Measurements from ENCODE around the gene UBALD1. TPM values are rescaled to one million over a fixed set of nuclear protein-coding genes. Genes with fewer than 3 reads are reported as not detected.

The UBALD1 gene
- total and polyA plus RNA-seq, 9 of the 15 experiments (the other 6 are each of a cell fraction or from before 2014, with no cell fraction given), result 1.3 to 38.0 (median 6.2) TPM; not detected in 2

GRCh38 chr16:4624015-4624826 lies 9.5 kb upstream of the UBALD1 start, which contains the start of gene MGRN1:
Gene MGRN1 (plus strand): TSS chr16:4624826. CDS start chr16:4624961, 135 bp downstream.
- Histone ChIP-seq H4K20me1 (replicated peaks; ENCODE audit: control insufficient read depth, insufficient read depth, low read length) (peaks cover 5% of the 10 kb centered on the region; the same call in 1 of the 2 replicates), H3K4me3 (peak within 1 kb of the TSS; percentile 91), H3K9me3 (replicated peaks; ENCODE audit: control insufficient read depth, insufficient read depth, low read depth, low read length) (no peaks in the 10 kb centered on the region), H3K36me3 (ENCODE audit: control insufficient read depth, insufficient read depth, low read length) (peaks cover 11% of the 10 kb centered on the region; the same call in 2 of the 3 replicates), H2AFZ (ENCODE audit: low read depth, low read length) (peak within 1 kb of the TSS; percentile 94), H3K4me2 (ENCODE audit: insufficient read depth, low read length) (peak within 1 kb of the TSS; percentile 81), H3K27ac (ENCODE audit: extremely low read depth, low read depth, low read length) (peak within 1 kb of the TSS; percentile 92), H3K9ac (ENCODE audit: insufficient read depth in 1 of 2, low read depth in 2 of 2, low read length in 2 of 2) (peak within 1 kb of the TSS; percentile 89 to 90), H3K79me2 (ENCODE audit: control insufficient read depth, insufficient read depth, low read length) (peaks cover 33% of the 10 kb centered on the region), H3K27me3 (ENCODE audit: control insufficient read depth in 2 of 2, insufficient read depth in 2 of 2, low read length in 2 of 2) (no peaks in the 10 kb centered on the region), H3K9me1 (ENCODE audit: control insufficient read depth, insufficient read depth, low read length) (peaks cover 4% of the 10 kb centered on the region), H3K4me1 (replicated peaks in 1 of 2; ENCODE audit: control insufficient read depth in 2 of 2, insufficient read depth in 2 of 2, low read length in 2 of 2) (peaks cover 16 to 19% of the 10 kb centered on the region in 2 experiments; a peak in 4 of 5 replicates)
- WGBS (ENCODE audit: insufficient coverage, low coverage, missing lambda C conversion rate), result 11% methylated on average over 37 of the region's 42 CpGs
- ChIA-PET POLR2A (interaction anchor here (0.6 to 4.6 kb wide), 3 partner anchors 8 to 225 kb away, joined by 3 to 22 read pairs (median 8); no protein-coding TSS in a partner anchor), CTCF (ENCODE audit: low intra/inter-chr PET ratio) (interaction anchor here (0.5 to 0.7 kb wide), 2 partner anchors 106 to 154 kb away, joined by 4 read pairs; no protein-coding TSS in a partner anchor)
- peak; percentile 98 for ATAC-seq
- no TSS peak for BruUV-seq (replicated peaks)
- peak; percentile 81 to 97 (median 92) for DNase-seq (ENCODE audit: extremely low read depth in 1 of 4, low spot score in 3 of 4)
- peak; percentile 98 for FAIRE-seq
- intact Hi-C loops (cut with micrococcal nuclease), result loop anchor here (5.0 kb wide), 1 partner anchor 333 kb away; the partner anchor contains the start of gene SEC14L5
- in situ Hi-C loops (cut with MboI), result no loop called here
- TF ChIP-seq SMAD3 (CRISPR knock-in tag; conservative IDR thresholded peaks at IDR 0.05) (no peak), CTCF (IDR thresholded peaks at IDR 0.05 in 2 of 3, conservative IDR thresholded peaks at IDR 0.05 in 1 of 3; ENCODE audit: insufficient read depth in 2 of 3, low read depth in 1 of 3, low read length in 3 of 3) (peak; percentile 89 to 98 (median 96)), FOXP1 (CRISPR knock-in tag; IDR thresholded peaks at IDR 0.05) (0 out of 2 replicates have a peak, but pooled peaks have one; percentile 14), ZBTB2 (IDR thresholded peaks at IDR 0.05) (peak; percentile 52), RB1 (IDR thresholded peaks at IDR 0.05; ENCODE audit: low read depth) (peak; percentile 51; the same call in 1 of the 2 replicates), MBD2 (IDR thresholded peaks at IDR 0.05; ENCODE audit: borderline replicate concordance, low read depth) (peak; percentile 96), HBP1 (CRISPR knock-in tag; IDR thresholded peaks at IDR 0.05) (0 out of 2 replicates have a peak, but pooled peaks have one; percentile 20), ZNF263 (CRISPR knock-in tag; IDR thresholded peaks at IDR 0.05; ENCODE audit: borderline replicate concordance) (no peak; the same call in 1 of the 2 replicates), MYNN (IDR thresholded peaks at IDR 0.05) (peak; percentile 47; the same call in 1 of the 2 replicates), MYNN (CRISPR knock-in tag; IDR thresholded peaks at IDR 0.05) (no peak), XRCC5 (IDR thresholded peaks at IDR 0.05; ENCODE audit: low read depth, low read length) (peak; percentile 97), JUND (IDR thresholded peaks at IDR 0.05; ENCODE audit: borderline replicate concordance, low read depth, low read length) (peak; percentile 95), JUND (tag; IDR thresholded peaks at IDR 0.05; ENCODE audit: borderline replicate concordance, low read depth, low read length) (no peak), SMC3 (conservative IDR thresholded peaks at IDR 0.05; ENCODE audit: insufficient read depth, low read depth, low read length) (peak; percentile 50; the same call in 1 of the 2 replicates), ZNF584 (CRISPR knock-in tag; IDR thresholded peaks at IDR 0.05; ENCODE audit: low read depth) (0 out of 2 replicates have a peak, but pooled peaks have one; percentile 49), ZNF644 (tag; IDR thresholded peaks at IDR 0.05; ENCODE audit: low read depth) (peak; percentile 79; the same call in 1 of the 2 replicates)
